Skeletal muscle cell (primary cell): ENCODE measurements around the gene VCX2.
"Not testable (repeated sequence)": the region's sequence is repeated elsewhere in the genome, so short reads cannot be mapped to it uniquely, and the experiment has no call there.

Source experiments
- DNase-seq: peaks from one replicate; pipeline ENCODE4 v3.0.0-alpha.2; 2010; ENCODE audit warnings: low read depth
- H3K4me3 ChIP-seq: 2 replicates; pipeline ENCODE4 v1.5.1; 2011; ENCODE audit warnings: low read depth, mild to moderate bottlenecking, control low read depth, low read length, moderate library complexity

VCX2 gene

GRCh38 chrX:8126092-8126491 is 45.0 kb downstream of the VCX2 start:
- no peak overlapping the region for H3K4me3 ChIP-seq
- no peak for DNase-seq

GRCh38 chrX:8125566-8125965 is 45.5 kb downstream of the VCX2 start:
- no peak overlapping the region for H3K4me3 ChIP-seq

GRCh38 chrX:8122538-8122937 is 48.5 kb downstream of the VCX2 start:
- no peak overlapping the region for H3K4me3 ChIP-seq
- no peak for DNase-seq

More at GRCh38 chrX:8125566-8125965, 45.5 kb downstream of the VCX2 start:
- DNase-seq = no peak

DNA sequence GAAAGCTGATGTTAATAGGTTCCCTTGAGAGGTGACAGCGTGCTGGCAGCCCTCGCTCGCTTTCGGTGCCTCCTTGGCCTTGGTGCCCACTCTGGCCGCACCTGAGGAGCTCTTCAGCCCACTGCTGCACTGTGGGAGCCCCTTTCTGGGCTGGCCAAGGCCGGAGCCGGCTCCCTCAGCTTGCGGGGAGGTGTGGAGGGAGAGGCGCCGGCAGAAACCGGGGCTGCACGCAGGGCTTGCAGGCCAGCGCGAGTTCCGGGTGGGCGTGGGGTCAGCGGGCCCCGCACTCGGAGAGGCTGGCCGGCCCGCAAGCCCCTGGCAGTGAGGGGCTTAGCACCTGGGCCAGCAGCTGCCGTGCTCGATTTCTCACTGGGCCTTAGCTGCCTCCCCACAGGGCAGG is 49.7 kb downstream of the VCX2 start:
- H3K4me3 ChIP-seq, DNase-seq: not testable (repeated sequence)
